ENCODE data around the gene PARG. TPM values are rescaled to one million over a fixed set of nuclear protein-coding genes. Genes with fewer than 3 reads are reported as not detected.

PARG gene
- total and polyA plus RNA-seq, 2 experiments from 2014 or later = 22.1 to 32.8 TPM

- H3K27ac ChIP-seq = no peak overlapping the region
- H3K4me3 ChIP-seq = no peak overlapping the region
- H3K4me1 ChIP-seq (ENCODE audit: low read depth) = peaks cover 3% of the 10 kb centered on the region
- H3K36me3 ChIP-seq = peaks cover 13% of the 10 kb centered on the region
- TF ChIP-seq, protein P1, sequence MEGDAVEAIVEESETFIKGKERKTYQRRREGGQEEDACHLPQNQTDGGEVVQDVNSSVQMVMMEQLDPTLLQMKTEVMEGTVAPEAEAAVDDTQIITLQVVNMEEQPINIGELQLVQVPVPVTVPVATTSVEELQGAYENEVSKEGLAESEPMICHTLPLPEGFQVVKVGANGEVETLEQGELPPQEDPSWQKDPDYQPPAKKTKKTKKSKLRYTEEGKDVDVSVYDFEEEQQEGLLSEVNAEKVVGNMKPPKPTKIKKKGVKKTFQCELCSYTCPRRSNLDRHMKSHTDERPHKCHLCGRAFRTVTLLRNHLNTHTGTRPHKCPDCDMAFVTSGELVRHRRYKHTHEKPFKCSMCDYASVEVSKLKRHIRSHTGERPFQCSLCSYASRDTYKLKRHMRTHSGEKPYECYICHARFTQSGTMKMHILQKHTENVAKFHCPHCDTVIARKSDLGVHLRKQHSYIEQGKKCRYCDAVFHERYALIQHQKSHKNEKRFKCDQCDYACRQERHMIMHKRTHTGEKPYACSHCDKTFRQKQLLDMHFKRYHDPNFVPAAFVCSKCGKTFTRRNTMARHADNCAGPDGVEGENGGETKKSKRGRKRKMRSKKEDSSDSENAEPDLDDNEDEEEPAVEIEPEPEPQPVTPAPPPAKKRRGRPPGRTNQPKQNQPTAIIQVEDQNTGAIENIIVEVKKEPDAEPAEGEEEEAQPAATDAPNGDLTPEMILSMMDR (IDR thresholded peaks at IDR 0.05; ENCODE audit: low read depth, low read length) = no peak
- no peaks in the 10 kb centered on the region for H3K27me3 ChIP-seq
- DNase-seq (ENCODE audit: low read depth in 1 of 2, low spot score in 1 of 2) = no peak
- no peaks in the 10 kb centered on the region for H3K9me3 ChIP-seq (ENCODE audit: low read depth)
Measured at GRCh38 chr10:49830846-49831245, 111.0 kb downstream of the PARG start.

DNA sequence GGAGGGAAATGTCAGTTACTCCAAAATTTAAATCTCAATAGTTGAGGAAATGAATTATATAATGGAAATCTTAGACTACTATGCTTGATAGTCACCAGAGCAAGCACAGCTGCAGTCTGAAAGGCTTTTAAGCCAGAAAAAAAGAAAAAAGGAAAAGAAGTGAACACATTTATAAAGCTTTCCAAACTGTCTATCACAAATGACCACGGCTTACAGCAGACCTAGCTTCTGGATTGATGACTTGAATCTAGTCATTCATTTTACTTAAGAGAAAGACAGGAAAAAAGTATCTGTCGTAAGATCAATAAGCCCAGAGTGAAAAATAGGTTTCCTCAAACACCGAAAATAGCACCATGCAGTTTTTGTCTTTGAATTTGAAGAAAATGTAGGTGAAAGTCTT, 111.8 kb downstream of the PARG start:
- TF ChIP-seq, protein P1 (IDR thresholded peaks at IDR 0.05; ENCODE audit: low read depth, low read length) = no peak
- Histone ChIP-seq H3K4me1 (ENCODE audit: low read depth) (no peaks in the 10 kb centered on the region), H3K36me3 (peaks cover 13% of the 10 kb centered on the region)

GRCh38 chr10:49827297-49827696, 114.5 kb downstream of the PARG start:
- H3K9me3 ChIP-seq (ENCODE audit: low read depth) = no peaks in the 10 kb centered on the region
- no peaks in the 10 kb centered on the region for H3K4me1 ChIP-seq (ENCODE audit: low read depth)
- H3K27ac ChIP-seq = no peak overlapping the region
- TF ChIP-seq, protein P1 (IDR thresholded peaks at IDR 0.05; ENCODE audit: low read depth, low read length) = no peak
- H3K4me3 ChIP-seq = no peak overlapping the region
- DNase-seq (ENCODE audit: low read depth in 1 of 2, low spot score in 1 of 2) = no peak
- H3K27me3 ChIP-seq = no peaks in the 10 kb centered on the region
- H3K36me3 ChIP-seq = peaks cover 7% of the 10 kb centered on the region

More for the DNA sequence above, 111.8 kb downstream of the PARG start:
- Histone ChIP-seq H3K27ac (no peak overlapping the region), H3K9me3 (ENCODE audit: low read depth) (no peaks in the 10 kb centered on the region), H3K27me3 (no peaks in the 10 kb centered on the region), H3K4me3 (no peak overlapping the region)
- no peak for DNase-seq (ENCODE audit: low read depth in 1 of 2, low spot score in 1 of 2)

DNA sequence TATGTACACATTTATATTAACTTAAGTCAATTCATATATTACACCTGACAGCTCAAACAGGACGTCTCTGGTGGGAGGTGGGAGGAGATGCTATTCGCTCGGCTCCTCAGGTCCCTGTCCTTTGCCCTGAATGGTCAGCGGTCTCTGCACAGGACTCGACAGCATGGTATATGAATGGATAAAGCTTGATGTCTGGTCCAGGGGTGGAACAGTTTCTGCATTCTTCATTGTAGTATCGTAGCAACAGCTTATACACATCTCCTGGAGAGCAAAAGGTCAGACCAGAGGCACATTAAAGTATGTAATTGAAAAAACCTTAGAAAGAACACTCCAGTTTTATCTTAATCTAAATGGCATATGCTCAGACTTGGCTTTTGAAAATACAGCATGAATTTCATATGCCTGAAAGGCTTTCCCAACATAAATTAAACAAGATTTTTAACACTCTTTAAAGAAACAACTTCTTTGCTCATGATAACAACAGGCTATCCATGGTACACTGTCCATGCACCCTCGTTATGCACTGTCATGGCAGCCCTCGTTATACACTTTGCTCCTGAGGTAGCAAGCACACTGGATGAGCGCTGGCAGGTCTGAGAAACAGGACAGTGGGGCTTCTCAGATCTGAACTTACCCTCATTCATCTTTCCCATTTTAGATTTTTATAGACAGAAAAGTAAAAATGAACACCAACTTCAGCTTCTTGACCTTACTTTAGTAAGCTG, 122.4 kb downstream of the PARG start:
- H3K36me3 ChIP-seq = peaks cover 34% of the 10 kb centered on the region
- H3K9me3 ChIP-seq (ENCODE audit: low read depth) = no peaks in the 10 kb centered on the region
- no peak overlapping the region for H3K27ac ChIP-seq
- H3K4me3 ChIP-seq = no peak overlapping the region
- H3K4me1 ChIP-seq (ENCODE audit: low read depth) = no peaks in the 10 kb centered on the region
- no peaks in the 10 kb centered on the region for H3K27me3 ChIP-seq
- TF ChIP-seq, protein P1 (IDR thresholded peaks at IDR 0.05; ENCODE audit: low read depth, low read length) = no peak
- DNase-seq (ENCODE audit: low read depth in 1 of 2, low spot score in 1 of 2) = no peak

GRCh38 chr10:49817845-49818244, 124.0 kb downstream of the PARG start:
- DNase-seq (ENCODE audit: low read depth in 1 of 2, low spot score in 1 of 2) = no peak
- Histone ChIP-seq H3K4me3 (no peak overlapping the region), H3K4me1 (ENCODE audit: low read depth) (no peaks in the 10 kb centered on the region), H3K9me3 (ENCODE audit: low read depth) (no peaks in the 10 kb centered on the region), H3K36me3 (peaks cover 34% of the 10 kb centered on the region), H3K27me3 (no peaks in the 10 kb centered on the region), H3K27ac (no peak overlapping the region)
- TF ChIP-seq, protein P1 (IDR thresholded peaks at IDR 0.05; ENCODE audit: low read depth, low read length) = no peak

All from cardiac muscle cell (in vitro differentiated cells and primary cell).